HepG2 (cell line): ENCODE measurements around the gene ERC1. TPM values are rescaled to one million over a fixed set of nuclear protein-coding genes. Genes with fewer than 3 reads are reported as not detected.

Experiments
- ATAC-seq: fragments of 200-7000 bp; cut with Tn5 transposase; 3 replicates; pipeline ENCODE4 v1.9.1; 2020; ENCODE audit warnings: mild to moderate bottlenecking, moderate library complexity
- BruUV-seq: library from RNA; stranded (reverse); fragments of 400-500 nt; replicated peaks from 2 replicates; lab custom pipeline; 2021; lab: Mats Ljungman, UMichigan
- CTCF ChIA-PET: fragments of 300-600 bp; formaldehyde crosslinking; extraction: SDS; loops from one replicate; lab custom pipeline; 2021; ENCODE audit warnings: low total read pairs, inconsistent platforms, low intra/inter-chr PET ratio; lab: Yijun Ruan, JAX
- POLR2A ChIA-PET: fragments of 350-600 bp; sonication (Branson Sonifier 250); formaldehyde crosslinking; loops from one replicate; lab custom pipeline; 2020; ENCODE audit warnings: antibody characterized with exemption, inconsistent platforms; lab: Yijun Ruan, JAX
- DNase-seq: peaks from one replicate; pipeline ENCODE4 v3.0.0-alpha.2; 2015; ENCODE audit warnings: low spot score
- FAIRE-seq: peaks from 3 replicates; lab custom pipeline; 2011; peaks lifted over from hg19 to GRCh38; lab: Jason Lieb, UNC
- H2AFZ ChIP-seq: one replicate; pipeline ENCODE4 v1.6.1; 2011; ENCODE audit warnings: low read length, inconsistent platforms
- H3K27ac ChIP-seq: fragments of 300-600 bp; 3 replicates; pipeline ENCODE4 v1.8.0; 2011; ENCODE audit warnings: mixed run types, mild to moderate bottlenecking, mixed read lengths, low read length, inconsistent platforms; ENCODE audit not compliant: insufficient read depth; ENCODE audit errors: extremely low read length
- H3K27me3 ChIP-seq, 2 experiments: fragments of 200-600 bp in 1 of 2; 2 replicates in 1 of 2; 3 replicates in 1 of 2; pipeline versions ENCODE4 v1.6.0 to v1.8.0; 2011; ENCODE audit warnings: low read length in 2 of 2, mild to moderate bottlenecking in 2 of 2, moderate library complexity in 2 of 2, inconsistent platforms in 1 of 2; ENCODE audit not compliant: insufficient read depth in 2 of 2, control insufficient read depth in 1 of 2
- H3K36me3 ChIP-seq, 2 experiments: fragments of 200-600 bp in 1 of 2; replicated peaks in 1 of 2; 2 replicates in 1 of 2; 3 replicates in 1 of 2; pipeline versions ENCODE4 v1.5.1 to v1.8.0; 2011; ENCODE audit warnings: low read length in 2 of 2, inconsistent platforms in 1 of 2; ENCODE audit not compliant: insufficient read depth in 2 of 2, control insufficient read depth in 1 of 2
- H3K4me1 ChIP-seq: 2 replicates; pipeline ENCODE4 v1.5.1; 2012; ENCODE audit warnings: low read length, inconsistent platforms; ENCODE audit not compliant: insufficient read depth
- H3K4me2 ChIP-seq: 2 replicates; pipeline ENCODE4 v1.6.0; 2011; ENCODE audit warnings: low read depth, low read length, inconsistent platforms
- H3K4me3 ChIP-seq, 3 experiments: fragments of 200-600 bp in 1 of 3; sonication (generic), shearing (Covaris generic) in 1 of 3; replicated peaks in 1 of 3; 2 replicates each; pipeline ENCODE4 v1.5.1; 2011 to 2016; ENCODE audit warnings: low read length in 3 of 3, inconsistent platforms in 2 of 3, low read depth in 2 of 3, mild to moderate bottlenecking in 2 of 3, control low read depth in 1 of 3, mixed read lengths in 1 of 3; ENCODE audit not compliant: insufficient read depth in 1 of 3
- H3K79me2 ChIP-seq: one replicate; pipeline ENCODE4 v1.6.1; 2011; ENCODE audit warnings: low read length, inconsistent platforms; ENCODE audit not compliant: insufficient read depth
- H3K9ac ChIP-seq: 2 replicates; pipeline ENCODE4 v1.6.0; 2011; ENCODE audit warnings: mild to moderate bottlenecking, low read depth, low read length, inconsistent platforms; ENCODE audit not compliant: insufficient read depth
- H3K9me3 ChIP-seq: 2 replicates; pipeline ENCODE4 v1.5.1; 2012; ENCODE audit warnings: mild to moderate bottlenecking, low read length
- H4K20me1 ChIP-seq: 2 replicates; pipeline ENCODE4 v1.6.0; 2011; ENCODE audit warnings: inconsistent platforms, mild to moderate bottlenecking, low read length, moderate library complexity; ENCODE audit not compliant: insufficient read depth
- TBL1XR1 ChIP-seq: fragments of 150-350 bp; IDR thresholded peaks from 2 replicates; pipeline ENCODE4 v1.6.1; 2014; ENCODE audit warnings: borderline replicate concordance, low read length; ENCODE audit not compliant: partially characterized antibody
- ZNF136 ChIP-seq: sonication (generic); formaldehyde crosslinking; IDR thresholded peaks from 2 replicates; pipeline ENCODE4 v1.8.1; 2022; ENCODE audit warnings: low read depth, mild to moderate bottlenecking, moderate library complexity, missing genetic modification reagents
- ZNF329 ChIP-seq: sonication (generic); formaldehyde crosslinking; IDR thresholded peaks from 2 replicates; pipeline ENCODE4 v1.9.0; 2021; ENCODE audit warnings: low read depth, mild to moderate bottlenecking, missing genetic modification reagents
- WGBS: methylation state at CpG from one replicate; pipeline ENCODE4 v1.1.6; 2017; ENCODE audit warnings: low lambda C conversion rate; 5-methylcytosine and 5-hydroxymethylcytosine counted together
- in situ Hi-C: cut with HindIII; loops from 2 replicates; pipeline ENCODE4 v1.10.0; 2017; ENCODE audit warnings: low pct_unique_long_range_greater_than_20kb; ENCODE audit not compliant: extremely low pct_ligation_motif_present
- intact Hi-C: fragments of 100-400 bp; cut with micrococcal nuclease; formaldehyde crosslinking; loops from one replicate; pipeline ENCODE4 v1.10.0; 2022; ENCODE audit not compliant: unreplicated experiment
- polyA plus RNA-seq, 8 experiments: library from polyadenylated mRNA; depleted of rRNA in 3 of 8; stranded (reverse) in 7 of 8; unstranded in 1 of 8; fragments of >200 nt; fragmentation: Illumina TruSeq in 4 of 8; extraction: Trizol in 4 of 8; gene quantifications; 2 replicates each; pipeline versions ENCODE4 v1.2.1 to v1.2.3, GENCODE V29; 2011 to 2016; ENCODE audit warnings: low read depth in 4 of 8, missing spikeins in 1 of 8, mixed read lengths in 1 of 8; ENCODE audit not compliant: insufficient read depth in 1 of 8
- total RNA-seq, 5 experiments: library from RNA; depleted of rRNA; stranded (reverse); fragments of >200 nt; fragmentation: Illumina TruSeq; extraction: Trizol; gene quantifications; 2 replicates each; pipeline ENCODE4 v1.2.3, GENCODE V29; 2016; ENCODE audit warnings: low read depth in 1 of 5

ERC1 gene
- total and polyA plus RNA-seq, 2 of the 13 experiments (the other 11 are each of a cell fraction or from before 2014, with no cell fraction given), result 6.1 to 12.4 TPM

- TF ChIP-seq ZNF329, result no peak
- Histone ChIP-seq H3K4me3 (no peak overlapping the region), H3K27me3 (no peaks in the 10 kb centered on the region), H2AFZ (no peak overlapping the region), H3K79me2 (peaks cover 21% of the 10 kb centered on the region), H3K9me3 (peaks cover 21% of the 10 kb centered on the region), H3K36me3 (no peaks in the 10 kb centered on the region), H3K4me2 (no peak overlapping the region), H3K4me1 (peaks cover 11% of the 10 kb centered on the region), H3K9ac (no peak overlapping the region), H4K20me1 (no peaks in the 10 kb centered on the region), H3K27ac (no peak overlapping the region)
- ATAC-seq (no peak), DNase-seq (no peak), FAIRE-seq (no peak)
- no TSS peak for BruUV-seq
- ChIA-PET CTCF (no interaction called here), POLR2A (no interaction called here)
- in situ Hi-C loops, result no loop called here
- intact Hi-C loops, result no loop called here
These were observed 68.1 kb downstream of the ERC1 start for GRCh38 chr12:1059162-1059561.

GRCh38 chr12:1063852-1064251 is 72.8 kb downstream of the ERC1 start:
- no peak for DNase-seq
- FAIRE-seq, result no peak
- H3K9ac ChIP-seq, result no peak overlapping the region
- no peaks in the 10 kb centered on the region for H3K27me3 ChIP-seq
- in situ Hi-C loops (no loop called here), intact Hi-C loops (no loop called here)
- no peak overlapping the region for H3K4me3 ChIP-seq
- no peak for ATAC-seq
- H3K9me3 ChIP-seq, result peaks cover 14% of the 10 kb centered on the region
- peak; percentile 39; the same call in 1 of the 2 replicates for TF ChIP-seq ZNF136 (CRISPR knock-in tag)
- TF ChIP-seq TBL1XR1, result no peak
- H3K4me1 ChIP-seq, result no peaks in the 10 kb centered on the region
- ChIA-PET POLR2A (no interaction called here), CTCF (no interaction called here)
- no peaks in the 10 kb centered on the region for H4K20me1 ChIP-seq
- H3K27ac ChIP-seq, result no peak overlapping the region
- no TSS peak for BruUV-seq
- peaks cover 14% of the 10 kb centered on the region for H3K79me2 ChIP-seq
- no peak overlapping the region for H3K4me2 ChIP-seq
- 97% methylated on average over 1 of the region's 1 CpG for WGBS
- H2AFZ ChIP-seq, result no peak overlapping the region
- H3K36me3 ChIP-seq, result no peaks in the 10 kb centered on the region
